H9 (cell line): ENCODE data around the gene WDFY1. TPM values are rescaled to one million over a fixed set of nuclear protein-coding genes. Genes with fewer than 3 reads are reported as not detected.

Experiments
- DNase-seq: peaks from one replicate; pipeline ENCODE4 v3.0.0-alpha.2; 2017
- H2AFZ ChIP-seq: one replicate; pipeline ENCODE4 v1.6.1; 2013; ENCODE audit warnings: mild to moderate bottlenecking, low read length, control low read depth, moderate library complexity
- H2AK5ac ChIP-seq: 2 replicates; pipeline ENCODE4 v1.6.1; 2013; ENCODE audit warnings: low read length, control low read depth, mixed read lengths; ENCODE audit not compliant: insufficient read length
- H2BK120ac ChIP-seq: one replicate; pipeline ENCODE4 v1.6.1; 2013; ENCODE audit warnings: low read depth, mild to moderate bottlenecking, low read length, control low read depth, inconsistent platforms; ENCODE audit not compliant: poor library complexity, severe bottlenecking
- H2BK12ac ChIP-seq: 2 replicates; pipeline ENCODE4 v1.6.1; 2013; ENCODE audit warnings: low read length, control low read depth, mixed read lengths, low read depth; ENCODE audit not compliant: insufficient read length
- H2BK15ac ChIP-seq: 2 replicates; pipeline ENCODE4 v1.6.1; 2013; ENCODE audit warnings: low read depth, low read length, control low read depth
- H2BK20ac ChIP-seq: one replicate; pipeline ENCODE4 v1.6.1; 2013; ENCODE audit warnings: low read depth, mild to moderate bottlenecking, low read length, control low read depth, inconsistent platforms; ENCODE audit not compliant: poor library complexity, severe bottlenecking
- H2BK5ac ChIP-seq: 2 replicates; pipeline ENCODE4 v1.6.1; 2013; ENCODE audit warnings: low read length, control low read depth, mixed read lengths; ENCODE audit not compliant: insufficient read length
- H3K14ac ChIP-seq: 2 replicates; pipeline ENCODE4 v1.6.1; 2013; ENCODE audit warnings: low read length, control low read depth; ENCODE audit not compliant: insufficient read depth
- H3K18ac ChIP-seq: 2 replicates; pipeline ENCODE4 v1.6.1; 2013; ENCODE audit warnings: low read depth, mild to moderate bottlenecking, mixed read lengths, low read length, control low read depth; ENCODE audit not compliant: insufficient read length
- H3K23ac ChIP-seq: 2 replicates; pipeline ENCODE4 v1.6.1; 2013; ENCODE audit warnings: low read length, control low read depth, mixed read lengths, low read depth; ENCODE audit not compliant: insufficient read length
- H3K23me2 ChIP-seq: 2 replicates; pipeline ENCODE4 v1.6.1; 2013; ENCODE audit warnings: low read depth, mild to moderate bottlenecking, mixed read lengths, low read length, control low read depth; ENCODE audit not compliant: insufficient read length, poor library complexity, severe bottlenecking
- H3K27ac ChIP-seq: 2 replicates; pipeline ENCODE4 v1.5.1; 2013; ENCODE audit warnings: low read length, control low read depth, mixed read lengths, low read depth; ENCODE audit not compliant: insufficient read length
- H3K27me3 ChIP-seq: 2 replicates; pipeline ENCODE4 v1.6.1; 2013; ENCODE audit warnings: low read length, control low read depth, inconsistent platforms; ENCODE audit not compliant: insufficient read depth
- H3K4ac ChIP-seq: 2 replicates; pipeline ENCODE4 v1.6.1; 2013; ENCODE audit warnings: low read depth, mild to moderate bottlenecking, control low read depth, inconsistent platforms, low read length, moderate library complexity
- H3K4me1 ChIP-seq: 2 replicates; pipeline ENCODE4 v1.6.1; 2013; ENCODE audit warnings: low read length, control low read depth, inconsistent platforms; ENCODE audit not compliant: insufficient read depth
- H3K4me2 ChIP-seq: 2 replicates; pipeline ENCODE4 v1.6.1; 2013; ENCODE audit warnings: low read length, control low read depth, mixed read lengths; ENCODE audit not compliant: insufficient read length, insufficient read depth
- H3K56ac ChIP-seq: 2 replicates; pipeline ENCODE4 v1.6.1; 2013; ENCODE audit warnings: low read depth, mild to moderate bottlenecking, mixed read lengths, low read length, control low read depth; ENCODE audit not compliant: insufficient read length
- H3K79me1 ChIP-seq: 2 replicates; pipeline ENCODE4 v1.6.1; 2013; ENCODE audit warnings: low read depth, mild to moderate bottlenecking, moderate library complexity, low read length, control low read depth, inconsistent platforms; ENCODE audit not compliant: insufficient read depth, poor library complexity, severe bottlenecking
- H3K79me2 ChIP-seq: 2 replicates; pipeline ENCODE4 v1.6.1; 2013; ENCODE audit warnings: low read length, control low read depth, inconsistent platforms; ENCODE audit not compliant: insufficient read depth
- H3K9ac ChIP-seq: 2 replicates; pipeline ENCODE4 v1.6.1; 2013; ENCODE audit warnings: low read length, control low read depth, mixed read lengths; ENCODE audit not compliant: insufficient read length; ENCODE audit errors: extremely low read depth
- H3K9me3 ChIP-seq: one replicate; pipeline ENCODE4 v1.6.1; 2013; ENCODE audit warnings: low read depth, low read length, inconsistent platforms; ENCODE audit not compliant: control insufficient read depth
- H3T11ph ChIP-seq: one replicate; pipeline ENCODE4 v1.6.1; 2013; ENCODE audit warnings: mild to moderate bottlenecking, low read length, control low read depth, inconsistent platforms
- H4K20me1 ChIP-seq: one replicate; pipeline ENCODE4 v1.6.1; 2013; ENCODE audit not compliant: control insufficient read depth, insufficient read length, insufficient read depth
- H4K5ac ChIP-seq: 2 replicates; pipeline ENCODE4 v1.6.1; 2013; ENCODE audit warnings: low read depth, mild to moderate bottlenecking, mixed read lengths, low read length, control low read depth; ENCODE audit not compliant: insufficient read length
- H4K8ac ChIP-seq: replicated peaks from 2 replicates; pipeline ENCODE4 v1.6.1; 2013; ENCODE audit warnings: low read length, control low read depth, mixed read lengths, low read depth; ENCODE audit not compliant: insufficient read length
- H4K91ac ChIP-seq: 2 replicates; pipeline ENCODE4 v1.6.1; 2013; ENCODE audit warnings: low read depth, mild to moderate bottlenecking, moderate library complexity, mixed read lengths, low read length, control low read depth; ENCODE audit not compliant: insufficient read length
- H3K27ac Mint-ChIP-seq, 3 experiments: 2 replicates in 2 of 3; 3 replicates in 1 of 3; pipeline ENCODE4 v1.8.0; 2020 to 2021; ENCODE audit warnings: mixed read lengths in 3 of 3, mild to moderate bottlenecking in 1 of 3, moderate library complexity in 1 of 3
- H3K27me3 Mint-ChIP-seq: 2 replicates; pipeline ENCODE4 v1.8.0; 2021; ENCODE audit warnings: low read depth, mild to moderate bottlenecking, moderate library complexity, mixed read lengths
- H3K36me3 Mint-ChIP-seq, 3 experiments: 2 replicates in 2 of 3; 3 replicates in 1 of 3; pipeline ENCODE4 v1.8.0; 2020 to 2021; ENCODE audit warnings: low read depth in 3 of 3, mixed read lengths in 3 of 3; ENCODE audit not compliant: insufficient read depth in 1 of 3
- H3K4me1 Mint-ChIP-seq, 2 experiments: 2 replicates each; pipeline ENCODE4 v1.8.0; 2020; ENCODE audit warnings: mixed read lengths in 2 of 2
- H3K4me3 Mint-ChIP-seq, 2 experiments: 2 replicates in 1 of 2; 3 replicates in 1 of 2; pipeline ENCODE4 v1.8.0; 2020 to 2021; ENCODE audit warnings: mild to moderate bottlenecking in 2 of 2, mixed read lengths in 2 of 2, moderate library complexity in 1 of 2
- H3K9me3 Mint-ChIP-seq, 2 experiments: 2 replicates in 1 of 2; 3 replicates in 1 of 2; pipeline ENCODE4 v1.8.0; 2020; ENCODE audit warnings: mild to moderate bottlenecking in 2 of 2, mixed read lengths in 2 of 2, moderate library complexity in 1 of 2
- WGBS: extraction: QIAGEN DNeasy Blood & Tissue Kit; methylation state at CpG from one replicate; pipeline ENCODE4 v1.1.7; 2013; ENCODE audit warnings: missing lambda C conversion rate, low lambda C conversion rate, mixed read lengths; ENCODE audit not compliant: insufficient read length; ENCODE audit errors: extremely low coverage; 5-methylcytosine and 5-hydroxymethylcytosine counted together
- total RNA-seq: library from RNA; stranded (reverse); gene quantifications from 2 replicates; pipeline ENCODE4 v1.2.1, GENCODE V29; 2021
- TF ChIP-seq, protein P1 (sequence below): fragments of 200-600 bp; sonication (generic); conservative IDR thresholded peaks from 3 replicates; pipeline ENCODE4 v1.8.0; 2021; ENCODE audit warnings: antibody characterized with exemption, mild to moderate bottlenecking

The WDFY1 gene
- total RNA-seq, 1 experiment from 2014 or later = 54.1 TPM

DNA sequence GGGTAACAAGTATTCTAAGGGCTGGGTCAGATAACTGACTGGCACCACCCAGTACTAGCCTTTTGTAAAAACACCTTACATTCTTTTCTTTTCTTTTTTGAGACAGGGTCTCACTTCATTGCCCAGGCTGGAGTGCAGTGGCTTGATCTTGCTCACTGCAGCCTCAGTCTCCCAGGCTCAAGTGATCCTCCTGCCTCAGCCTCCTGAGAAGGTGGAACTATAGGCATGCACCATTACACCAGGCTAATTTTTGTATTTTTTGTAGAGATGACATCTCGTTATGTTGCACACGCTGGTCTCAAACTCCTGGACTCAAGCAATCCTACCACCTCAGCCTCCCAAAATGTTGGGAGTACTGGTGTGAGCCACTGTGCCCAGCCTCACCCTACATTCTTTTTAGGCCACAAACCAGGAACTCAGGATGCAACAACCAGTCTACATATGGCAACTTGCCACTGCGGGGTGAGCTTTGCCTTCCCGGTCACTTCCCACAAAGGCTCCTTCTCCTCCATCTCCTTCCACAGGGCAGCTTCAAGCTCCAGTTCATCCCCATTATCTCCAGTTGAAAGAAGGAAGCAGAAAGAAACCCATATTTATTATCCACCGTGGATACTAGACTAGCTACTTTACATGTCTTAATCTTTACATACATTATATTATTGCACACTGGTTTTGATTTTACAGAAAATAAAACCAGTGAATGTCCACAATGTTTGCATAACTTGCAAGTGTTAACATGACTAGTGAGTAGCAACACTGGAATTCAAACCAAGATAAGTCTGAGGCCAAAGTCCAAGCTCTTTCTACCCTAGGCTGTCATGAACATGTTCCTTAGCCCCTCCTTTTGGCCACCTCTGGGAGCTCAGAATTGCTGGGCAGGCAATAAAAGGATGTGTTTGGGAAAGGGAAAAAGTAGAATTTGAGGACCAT lies 84.1 kb downstream of the WDFY1 start:
- H2BK12ac ChIP-seq = no peak overlapping the region
- DNase-seq = no peak
- no CpG with 5 or more reads among the region's 5 CpGs for WGBS
- Mint-ChIP-seq H3K36me3 (no peaks in the 10 kb centered on the region; a peak in 1 of 7 replicates), H3K9me3 (no peaks in the 10 kb centered on the region), H3K4me3 (no peak overlapping the region), H3K27me3 (no peaks in the 10 kb centered on the region), H3K27ac (no peak overlapping the region), H3K4me1 (peaks cover 5 to 9% of the 10 kb centered on the region in 2 experiments)
- H3K4me2 ChIP-seq = no peak overlapping the region
- no peaks in the 10 kb centered on the region for H3K23me2 ChIP-seq
- H3K23ac ChIP-seq = no peak overlapping the region
- no peak overlapping the region for H4K8ac ChIP-seq
- no peak overlapping the region for H2BK5ac ChIP-seq
- no peak overlapping the region for H3K56ac ChIP-seq
- no peaks in the 10 kb centered on the region for H3K4me1 ChIP-seq
- no peak overlapping the region for H4K5ac ChIP-seq
- no peak overlapping the region for H3K18ac ChIP-seq
- no peak overlapping the region for H2AFZ ChIP-seq
- H3K14ac ChIP-seq = no peak overlapping the region
- no peaks in the 10 kb centered on the region for H3K9me3 ChIP-seq
- H4K91ac ChIP-seq = no peak overlapping the region
- H2BK15ac ChIP-seq = no peak overlapping the region
- no peak overlapping the region for H2AK5ac ChIP-seq
- no peak overlapping the region for H3K9ac ChIP-seq
- no peaks in the 10 kb centered on the region for H3K79me1 ChIP-seq
- no peak overlapping the region for H2BK120ac ChIP-seq
- H3K4ac ChIP-seq = no peak overlapping the region
- H3K27ac ChIP-seq = no peak overlapping the region
- H3K79me2 ChIP-seq = no peaks in the 10 kb centered on the region
- H3T11ph ChIP-seq = no peak overlapping the region
- no peaks in the 10 kb centered on the region for H4K20me1 ChIP-seq
- H3K27me3 ChIP-seq = no peaks in the 10 kb centered on the region
- TF ChIP-seq, protein P1, sequence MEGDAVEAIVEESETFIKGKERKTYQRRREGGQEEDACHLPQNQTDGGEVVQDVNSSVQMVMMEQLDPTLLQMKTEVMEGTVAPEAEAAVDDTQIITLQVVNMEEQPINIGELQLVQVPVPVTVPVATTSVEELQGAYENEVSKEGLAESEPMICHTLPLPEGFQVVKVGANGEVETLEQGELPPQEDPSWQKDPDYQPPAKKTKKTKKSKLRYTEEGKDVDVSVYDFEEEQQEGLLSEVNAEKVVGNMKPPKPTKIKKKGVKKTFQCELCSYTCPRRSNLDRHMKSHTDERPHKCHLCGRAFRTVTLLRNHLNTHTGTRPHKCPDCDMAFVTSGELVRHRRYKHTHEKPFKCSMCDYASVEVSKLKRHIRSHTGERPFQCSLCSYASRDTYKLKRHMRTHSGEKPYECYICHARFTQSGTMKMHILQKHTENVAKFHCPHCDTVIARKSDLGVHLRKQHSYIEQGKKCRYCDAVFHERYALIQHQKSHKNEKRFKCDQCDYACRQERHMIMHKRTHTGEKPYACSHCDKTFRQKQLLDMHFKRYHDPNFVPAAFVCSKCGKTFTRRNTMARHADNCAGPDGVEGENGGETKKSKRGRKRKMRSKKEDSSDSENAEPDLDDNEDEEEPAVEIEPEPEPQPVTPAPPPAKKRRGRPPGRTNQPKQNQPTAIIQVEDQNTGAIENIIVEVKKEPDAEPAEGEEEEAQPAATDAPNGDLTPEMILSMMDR = no peak
- no peak overlapping the region for H2BK20ac ChIP-seq
